K562 (cell line): ENCODE data around the gene REC8. TPM values are rescaled to one million over a fixed set of nuclear protein-coding genes. Genes with fewer than 3 reads are reported as not detected.

Experiments used
- ATAC-seq: fragments of 200-7000 bp; cut with Tn5 transposase; 3 replicates; pipeline ENCODE4 v1.9.1; 2020; ENCODE audit warnings: moderate library complexity
- BruUV-seq: library from RNA; stranded (reverse); fragments of 400-500 nt; replicated peaks from 2 replicates; lab custom pipeline; 2021; lab: Mats Ljungman, UMichigan
- CTCF ChIA-PET: fragments of 300-600 bp; formaldehyde crosslinking; extraction: SDS; loops from one replicate; lab custom pipeline; 2021; ENCODE audit warnings: low intra/inter-chr PET ratio; lab: Yijun Ruan, JAX
- POLR2A ChIA-PET: fragments of 300-600, 350-650 bp; sonication (Branson Sonifier 250); formaldehyde crosslinking; extraction: SDS; loops from one replicate; lab custom pipeline; 2021; ENCODE audit warnings: antibody characterized with exemption, inconsistent platforms; lab: Yijun Ruan, JAX
- DNase-seq, 4 experiments: peaks; one replicate each; pipeline versions ENCODE4 v3.0.0 to v3.0.0-alpha.2; 2011 to 2018; ENCODE audit warnings: low spot score in 3 of 4, mixed read lengths in 3 of 4; ENCODE audit errors: extremely low read depth in 1 of 4
- FAIRE-seq: peaks from 2 replicates; lab custom pipeline; 2011; peaks lifted over from hg19 to GRCh38; lab: Jason Lieb, UNC
- H2AFZ ChIP-seq: 2 replicates; pipeline ENCODE4 v1.6.0; 2011; ENCODE audit warnings: low read depth, low read length, control low read depth, inconsistent platforms
- H3K27ac ChIP-seq: fragments of 200-600 bp; 3 replicates; pipeline ENCODE4 v1.8.0; 2011; ENCODE audit warnings: low read depth, mild to moderate bottlenecking, control low read depth, inconsistent platforms, low read length, moderate library complexity, mixed read lengths; ENCODE audit errors: extremely low read depth
- H3K27me3 ChIP-seq, 2 experiments: fragments of 300-600 bp in 1 of 2; 2 replicates in 1 of 2; 3 replicates in 1 of 2; pipeline versions ENCODE4 v1.6.0 to v1.8.0; 2011; ENCODE audit warnings: inconsistent platforms in 2 of 2, low read length in 2 of 2, mild to moderate bottlenecking in 1 of 2, mixed read lengths in 1 of 2, moderate library complexity in 1 of 2; ENCODE audit not compliant: control insufficient read depth in 2 of 2, insufficient read depth in 2 of 2
- H3K36me3 ChIP-seq: fragments of 300-600 bp; 3 replicates; pipeline ENCODE4 v1.8.0; 2011; ENCODE audit warnings: mild to moderate bottlenecking, low read length, inconsistent platforms; ENCODE audit not compliant: control insufficient read depth, insufficient read depth
- H3K4me1 ChIP-seq, 2 experiments: fragments of 200-600 bp in 1 of 2; replicated peaks in 1 of 2; 2 replicates in 1 of 2; 3 replicates in 1 of 2; pipeline versions ENCODE4 v1.5.1 to v1.8.0; 2011; ENCODE audit warnings: inconsistent platforms in 2 of 2, low read length in 2 of 2, mild to moderate bottlenecking in 1 of 2, mixed read lengths in 1 of 2, moderate library complexity in 1 of 2; ENCODE audit not compliant: control insufficient read depth in 2 of 2, insufficient read depth in 2 of 2
- H3K4me2 ChIP-seq: 2 replicates; pipeline ENCODE4 v1.6.1; 2011; ENCODE audit warnings: low read length, control low read depth, inconsistent platforms, mixed read lengths; ENCODE audit not compliant: insufficient read depth
- H3K4me3 ChIP-seq: fragments of 200-600 bp; sonication (generic), shearing (Covaris generic); 2 replicates; pipeline ENCODE4 v1.5.1; 2016; ENCODE audit warnings: control low read depth, inconsistent platforms
- H3K79me2 ChIP-seq: fragments of 200-600 bp; 3 replicates; pipeline ENCODE4 v1.8.0; 2011; ENCODE audit warnings: low read length, inconsistent platforms; ENCODE audit not compliant: control insufficient read depth, insufficient read depth
- H3K9ac ChIP-seq, 2 experiments: 2 replicates each; pipeline versions ENCODE4 v1.6.0 to v1.6.1; 2011; ENCODE audit warnings: low read depth in 2 of 2, low read length in 2 of 2, control low read depth in 1 of 2, inconsistent platforms in 1 of 2, mild to moderate bottlenecking in 1 of 2, mixed read lengths in 1 of 2; ENCODE audit not compliant: insufficient read depth in 1 of 2
- H3K9me1 ChIP-seq: one replicate; pipeline ENCODE4 v1.6.0; 2011; ENCODE audit warnings: inconsistent platforms, mild to moderate bottlenecking, low read length, moderate library complexity; ENCODE audit not compliant: control insufficient read depth, insufficient read depth
- H3K9me3 ChIP-seq: replicated peaks from 2 replicates; pipeline ENCODE4 v1.5.1; 2011; ENCODE audit warnings: low read depth, low read length, inconsistent platforms; ENCODE audit not compliant: control insufficient read depth, insufficient read depth
- H4K20me1 ChIP-seq: replicated peaks from 2 replicates; pipeline ENCODE4 v1.6.1; 2011; ENCODE audit warnings: low read length, inconsistent platforms, mixed read lengths; ENCODE audit not compliant: control insufficient read depth, insufficient read depth
- CBX5 ChIP-seq: IDR thresholded peaks from 2 replicates; pipeline ENCODE4 v1.6.1; 2014; ENCODE audit warnings: low read depth, borderline replicate concordance
- E4F1 ChIP-seq: fragments of 250-450 bp; sonication (Bioruptor Pico); IDR thresholded peaks from 2 replicates; pipeline ENCODE4 v1.5.0; 2021; ENCODE audit warnings: mild to moderate bottlenecking, borderline replicate concordance
- HDGF ChIP-seq: fragments of 450-650 bp; IDR thresholded peaks from 2 replicates; pipeline ENCODE4 v1.6.1; 2016
- PRMT5 ChIP-seq: sonication (generic); formaldehyde crosslinking; IDR thresholded peaks from 2 replicates; pipeline ENCODE4 v1.5.0; 2020; ENCODE audit warnings: missing genetic modification reagents
- RBM15 ChIP-seq: fragments of 200-400 bp; formaldehyde crosslinking; IDR thresholded peaks from 2 replicates; pipeline ENCODE4 v1.6.1; 2018; ENCODE audit warnings: mild to moderate bottlenecking, low read length, moderate library complexity; ENCODE audit not compliant: insufficient read depth
- TAL1 ChIP-seq: fragments of 450-650 bp; IDR thresholded peaks from 2 replicates; pipeline ENCODE4 v1.6.1; 2016; ENCODE audit warnings: mild to moderate bottlenecking
- ZNF766 ChIP-seq: fragments of 200-800 bp; sonication (Bioruptor generic); conservative IDR thresholded peaks from 2 replicates; pipeline ENCODE4 v1.6.1; 2016; ENCODE audit warnings: missing genetic modification characterization, missing compliant biosample characterization
- WGBS: fragments of 100-300 bp; shearing (Covaris generic); methylation state at CpG from one replicate; pipeline ENCODE4 v1.1.6; 2016; ENCODE audit warnings: low coverage, mixed read lengths; ENCODE audit not compliant: insufficient coverage; ENCODE audit errors: missing lambda C conversion rate; 5-methylcytosine and 5-hydroxymethylcytosine counted together
- in situ Hi-C: fragments of 300-500 bp; cut with MboI; formaldehyde crosslinking; loops from 4 replicates; pipeline ENCODE4 v1.15.0; 2018; ENCODE audit warnings: inconsistent platforms, mixed read lengths
- intact Hi-C: fragments of 100-400 bp; cut with micrococcal nuclease; formaldehyde crosslinking; loops from 2 replicates; pipeline ENCODE4 v1.14.2; 2022
- polyA plus RNA-seq, 8 experiments: library from polyadenylated mRNA; depleted of rRNA in 4 of 8; stranded (reverse) in 5 of 8; unstranded in 3 of 8; fragments of >200 nt; fragmentation: Nextera tagmentation in 2 of 8; fragmentation: Illumina TruSeq in 1 of 8; extraction: Ambion mirVana in 2 of 8; extraction: Trizol in 1 of 8; gene quantifications; 2 replicates each; pipeline versions ENCODE4 v1.2.1 to v1.2.3, GENCODE V29; 2011 to 2014; ENCODE audit warnings: inconsistent platforms in 1 of 8, missing spikeins in 1 of 8
- total RNA-seq, 7 experiments: library from RNA; depleted of rRNA in 6 of 7; stranded (reverse); fragments of >200 nt in 6 of 7; fragmentation: Illumina TruSeq in 2 of 7; extraction: Trizol in 2 of 7; gene quantifications; 2 replicates each; pipeline versions ENCODE4 v1.2.1 to v1.2.3, GENCODE V29; 2011 to 2021; ENCODE audit warnings: low replicate concordance in 1 of 7

The REC8 gene
- total and polyA plus RNA-seq, 9 of the 15 experiments (the other 6 are each of a cell fraction or from before 2014, with no cell fraction given): 0.11 to 2.5 (median 0.85) TPM

DNA sequence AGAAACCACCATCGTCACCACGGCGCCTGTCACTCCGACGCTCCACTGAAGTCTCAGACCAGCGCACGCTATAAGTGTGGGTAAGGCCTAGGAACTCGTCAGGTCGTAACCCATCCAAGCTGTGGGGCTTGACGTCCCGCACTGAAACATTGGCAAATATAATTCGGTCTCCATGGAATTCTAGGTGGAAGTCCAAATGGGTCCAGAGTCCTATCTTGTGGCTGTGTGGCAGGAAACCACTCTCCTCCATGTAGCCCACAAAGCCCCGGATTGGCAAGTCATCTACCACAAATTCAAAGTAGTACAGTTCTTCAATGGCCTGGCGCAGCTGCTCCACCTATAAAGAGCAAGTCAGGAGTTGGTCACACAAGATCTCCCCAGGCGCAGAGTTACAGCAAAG, 21.1 kb downstream of the REC8 start (continued):
- TF ChIP-seq E4F1 (CRISPR knock-in tag) (no peak), RBM15 (no peak)

DNA sequence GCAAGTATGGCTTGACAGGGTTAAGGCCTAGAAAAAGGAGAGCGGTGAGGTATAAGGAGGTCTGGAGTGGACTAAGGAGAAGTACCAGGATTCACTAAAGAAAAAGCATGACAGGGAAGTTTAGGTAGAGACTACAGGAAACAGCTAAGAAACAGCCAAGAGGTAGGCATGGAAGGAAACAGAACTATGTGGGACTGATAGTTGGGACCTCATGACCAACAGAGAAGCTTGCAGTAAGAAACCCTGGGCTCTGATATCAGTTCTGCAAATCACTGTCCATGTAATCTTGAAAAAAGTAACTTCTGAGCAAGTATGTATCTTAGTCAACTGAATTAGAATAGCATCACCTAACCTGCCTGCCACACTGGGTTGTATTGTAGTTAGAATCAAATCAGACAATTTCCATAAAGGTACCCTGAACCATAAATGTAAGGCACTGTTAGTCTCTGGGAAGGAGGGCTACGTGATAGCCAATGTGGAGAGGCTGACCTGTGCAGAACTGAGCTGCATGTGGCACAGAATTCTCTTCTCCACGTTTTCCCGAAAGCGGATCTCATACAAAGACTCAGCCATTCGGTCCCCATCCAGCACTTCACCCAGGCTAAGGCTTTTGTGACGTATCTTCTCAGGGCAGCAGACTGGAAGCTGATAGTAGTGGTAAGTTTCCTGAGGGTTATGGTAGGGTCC, 22.4 kb downstream of the REC8 start:
- CTCF ChIA-PET: no interaction called here
- no peaks in the 10 kb centered on the region for H3K9me3 ChIP-seq
- 89% methylated on average over 3 of the region's 7 CpGs for WGBS

More for the DNA sequence above, 22.4 kb downstream of the REC8 start:
- Histone ChIP-seq H3K27me3 (no peaks in the 10 kb centered on the region), H3K27ac (peak overlapping the region; percentile 97; the same call in 1 of the 3 replicates), H3K4me3 (peak overlapping the region; percentile 67; the same call in 1 of the 2 replicates), H3K79me2 (peaks cover 51% of the 10 kb centered on the region), H3K4me2 (peak overlapping the region; percentile 86), H3K9me1 (no peaks in the 10 kb centered on the region), H3K4me1 (peaks cover 6 to 16% of the 10 kb centered on the region in 2 experiments; a peak in 3 of 5 replicates), H3K36me3 (peaks cover 30% of the 10 kb centered on the region; the same call in 2 of the 3 replicates), H2AFZ (0 out of 2 replicates have a peak overlapping the region, but pooled peaks have one; percentile 98), H4K20me1 (no peaks in the 10 kb centered on the region), H3K9ac (peak overlapping the region in 1 of 2 experiments; percentile 96; a peak in 3 of 4 replicates)
- BruUV-seq: TSS peak; percentile 51
- in situ Hi-C loops: no loop called here
- intact Hi-C loops: no loop called here
- no peak for ATAC-seq
- no peak for DNase-seq
- no peak for TF ChIP-seq TAL1
- no peak for TF ChIP-seq PRMT5 (CRISPR knock-in tag)
- TF ChIP-seq HDGF: no peak
- TF ChIP-seq CBX5: no peak
- TF ChIP-seq ZNF766 (CRISPR knock-in tag): peak; percentile 84
- POLR2A ChIA-PET: interaction anchor here (0.6 to 3.2 kb wide), 4 partner anchors 14 to 233 kb away, joined by 3 to 21 read pairs (median 14); partner anchors contain the start of genes CHMP4A and MDP1
- no peak for FAIRE-seq
